HG03432 (cell line): ENCODE measurements around the gene ELAVL1.
A peak's percentile ranks its signal among the peaks of the same experiment; 100 is the strongest.
"Not testable (repeated sequence)": the region's sequence is repeated elsewhere in the genome, so short reads cannot be mapped to it uniquely, and the experiment has no call there.

ENCODE experiments used
- ATAC-seq: cut with Tn5 transposase; IDR thresholded peaks from one replicate; pipeline ENCODE4 v1.9.1; 2021; ENCODE audit warnings: mild to moderate bottlenecking, moderate library complexity; ENCODE audit not compliant: unreplicated experiment

The ELAVL1 gene

DNA sequence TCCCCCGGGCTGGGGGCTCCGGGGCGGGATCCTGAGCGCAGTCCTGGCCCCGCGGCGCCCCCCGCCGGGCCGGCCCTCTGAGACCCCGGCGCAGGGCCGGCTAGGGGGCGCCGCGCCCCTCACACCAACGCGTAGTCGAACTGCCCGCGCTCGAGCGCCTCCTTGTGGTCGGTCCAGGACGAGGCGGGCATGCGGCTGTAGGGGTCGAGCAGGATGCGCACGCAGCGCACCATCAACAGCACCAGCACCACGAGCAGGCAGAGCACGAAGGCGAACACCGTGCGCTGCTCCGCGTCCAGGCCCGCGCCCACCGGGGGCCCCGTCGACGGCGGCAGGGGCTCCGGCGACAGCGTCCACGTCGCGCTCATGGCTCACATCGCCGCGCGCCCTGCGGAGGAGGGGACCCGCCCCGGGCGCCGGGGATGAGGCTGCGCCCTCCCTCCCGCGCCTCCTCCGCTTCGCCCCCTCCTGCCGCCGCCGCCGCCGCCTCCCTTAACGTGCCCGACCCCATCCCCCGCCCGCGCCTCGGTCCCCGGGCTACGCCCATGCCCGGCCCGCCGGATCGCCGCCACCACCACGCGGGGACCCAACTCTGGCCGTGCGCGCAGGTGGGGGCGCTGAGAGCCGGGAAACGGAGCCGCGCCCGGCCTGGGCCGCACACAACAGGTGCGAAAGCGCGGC is 80.1 kb downstream of the ELAVL1 start:
- ATAC-seq, result peak; percentile 34

GRCh38 chr19:7924651-7925170 is 80.7 kb downstream of the ELAVL1 start:
- ATAC-seq, result no peak

GRCh38 chr19:7924241-7924640 is 81.2 kb downstream of the ELAVL1 start:
- no peak for ATAC-seq

- no peak for ATAC-seq
Measured at GRCh38 chr19:7923295-7924191, 81.9 kb downstream of the ELAVL1 start.

DNA sequence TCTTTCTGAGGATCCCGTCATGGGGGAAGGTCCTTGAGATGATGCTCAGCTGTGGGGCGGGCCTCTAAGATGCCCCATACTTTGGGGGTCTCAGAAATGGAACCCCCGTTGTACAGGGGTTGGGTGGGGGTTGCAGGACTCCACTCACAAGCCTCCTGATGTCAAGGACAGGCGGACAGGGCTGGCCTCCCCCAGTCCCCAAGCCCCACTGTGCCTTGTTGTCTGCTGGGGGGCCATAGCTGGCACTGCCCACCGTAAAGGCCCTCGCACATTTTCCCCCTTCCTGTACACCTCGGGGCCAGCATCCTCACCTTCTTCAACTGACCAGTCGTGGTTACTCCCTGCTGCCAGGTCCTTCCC is 82.6 kb downstream of the ELAVL1 start:
- ATAC-seq, result no peak

GRCh38 chr19:7921967-7922835 is 83.2 kb downstream of the ELAVL1 start:
- ATAC-seq, result no peak

DNA sequence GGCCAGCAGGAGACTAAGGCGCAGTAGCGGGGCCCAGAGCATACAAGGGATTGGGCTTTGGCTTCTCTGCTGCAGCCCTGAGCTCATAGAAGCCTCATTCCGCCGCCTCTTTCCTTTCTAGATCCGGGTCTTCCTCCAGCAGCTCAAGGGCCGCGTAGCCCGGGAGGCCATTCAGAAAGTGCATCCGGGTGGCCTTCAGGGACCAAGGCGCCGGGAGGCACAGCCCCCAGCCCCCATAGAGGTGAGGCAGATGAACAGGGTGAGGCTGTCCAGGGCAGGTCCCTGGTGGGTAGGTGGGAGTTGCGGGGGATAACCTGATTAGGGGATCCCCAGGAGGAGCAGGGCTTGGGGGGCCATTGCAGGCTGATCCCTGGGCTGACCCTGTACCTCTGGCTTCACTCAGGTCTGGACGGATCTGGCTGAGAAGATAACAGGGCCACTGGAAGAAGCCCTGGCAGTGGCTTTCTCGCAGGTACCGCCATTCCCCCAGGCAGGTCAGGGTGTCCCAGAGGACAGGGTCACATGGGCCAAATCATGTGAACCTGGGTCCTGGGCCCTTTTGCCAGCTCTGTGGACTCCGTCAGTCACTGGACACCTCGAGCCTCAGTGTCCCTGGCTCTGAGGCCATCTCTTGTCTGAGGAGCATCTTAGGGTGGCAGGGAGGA is 84.0 kb downstream of the ELAVL1 start:
- ATAC-seq, result no peak

GRCh38 chr19:7920519-7921301 is 84.7 kb downstream of the ELAVL1 start:
- ATAC-seq, result peak; percentile 45

- peak; percentile 64 for ATAC-seq
Measured at GRCh38 chr19:7919610-7920518, 85.6 kb downstream of the ELAVL1 start, which contains the start of gene SNAPC2. TSS of gene SNAPC2 (plus strand) at chr19:7920338. CDS start at chr19:7920367, 29 bp downstream.

- no peak for ATAC-seq
Measured at GRCh38 chr19:7918615-7919421, 86.6 kb downstream of the ELAVL1 start.

DNA sequence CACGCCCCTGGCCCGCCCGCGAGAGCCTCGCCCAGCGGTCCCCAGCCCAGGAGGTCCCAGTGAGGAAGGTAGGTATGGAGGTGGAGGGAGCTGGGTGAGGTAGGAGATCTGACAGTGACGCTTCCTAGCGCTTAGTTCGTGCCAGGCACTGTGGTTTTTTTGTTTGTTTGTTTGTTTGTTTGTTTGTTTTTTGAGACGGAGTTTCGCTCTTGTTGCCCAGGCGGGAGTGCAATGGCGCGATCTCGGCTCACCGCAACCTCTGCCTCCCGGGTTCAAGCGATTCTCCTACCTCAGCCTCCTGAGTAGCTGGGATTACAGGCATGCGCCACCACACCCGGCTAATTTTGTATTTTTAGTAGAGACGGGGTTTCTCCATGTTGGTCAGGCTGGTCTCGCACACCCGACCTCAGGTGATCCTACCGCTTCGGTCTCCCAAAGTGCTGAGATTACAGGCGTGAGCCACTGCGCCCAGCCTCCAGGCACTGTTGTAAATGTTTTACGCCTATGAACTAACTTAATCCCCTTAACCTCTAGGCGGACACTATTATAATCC is 87.3 kb downstream of the ELAVL1 start:
- ATAC-seq, result not testable (repeated sequence)

GRCh38 chr19:7917267-7918061 is 88.0 kb downstream of the ELAVL1 start:
- no peak for ATAC-seq

GRCh38 chr19:7916955-7917266 is 88.5 kb downstream of the ELAVL1 start:
- no peak for ATAC-seq

DNA sequence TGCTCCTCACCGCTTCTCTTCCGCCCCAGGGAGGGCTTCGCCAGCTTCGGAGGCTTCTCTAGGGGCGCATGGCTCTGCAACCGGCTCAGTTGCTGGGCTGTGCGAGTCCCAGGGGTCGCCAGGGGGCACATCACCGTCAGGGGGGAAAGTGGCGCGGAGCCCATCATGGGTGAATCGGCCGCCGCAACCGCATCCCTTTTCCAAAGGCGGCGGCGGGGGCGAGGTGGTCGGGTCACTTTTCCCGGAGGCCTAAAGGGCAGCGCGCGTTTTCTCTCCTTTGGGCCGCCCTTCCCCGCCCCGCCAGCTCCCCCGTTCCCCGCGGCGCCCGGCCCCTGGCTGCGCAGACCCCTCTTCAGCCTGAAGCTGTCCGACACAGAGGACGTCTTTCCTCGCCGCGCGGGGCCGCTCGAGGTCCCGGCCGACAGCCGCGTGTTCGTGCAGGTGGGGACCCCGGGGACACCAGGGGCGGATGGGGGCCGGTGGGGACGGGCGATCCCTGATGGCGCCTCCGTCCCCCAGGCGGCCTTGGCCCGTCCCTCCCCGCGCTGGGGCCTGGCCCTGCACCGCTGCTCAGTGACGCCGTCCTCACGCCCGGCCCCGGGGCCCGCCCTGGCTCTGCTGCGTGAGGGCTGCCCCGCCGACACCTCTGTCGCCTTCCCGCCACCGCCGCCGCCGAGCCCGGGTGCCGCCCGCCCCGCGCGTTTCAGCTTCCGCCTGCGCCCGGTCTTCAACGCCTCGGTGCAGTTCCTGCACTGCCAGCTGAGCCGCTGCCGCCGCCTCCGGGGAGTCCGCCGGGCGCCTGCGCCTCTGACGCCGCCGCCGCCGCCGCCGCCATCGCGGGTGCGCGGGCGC is 89.1 kb downstream of the ELAVL1 start:
- ATAC-seq, result no peak

DNA sequence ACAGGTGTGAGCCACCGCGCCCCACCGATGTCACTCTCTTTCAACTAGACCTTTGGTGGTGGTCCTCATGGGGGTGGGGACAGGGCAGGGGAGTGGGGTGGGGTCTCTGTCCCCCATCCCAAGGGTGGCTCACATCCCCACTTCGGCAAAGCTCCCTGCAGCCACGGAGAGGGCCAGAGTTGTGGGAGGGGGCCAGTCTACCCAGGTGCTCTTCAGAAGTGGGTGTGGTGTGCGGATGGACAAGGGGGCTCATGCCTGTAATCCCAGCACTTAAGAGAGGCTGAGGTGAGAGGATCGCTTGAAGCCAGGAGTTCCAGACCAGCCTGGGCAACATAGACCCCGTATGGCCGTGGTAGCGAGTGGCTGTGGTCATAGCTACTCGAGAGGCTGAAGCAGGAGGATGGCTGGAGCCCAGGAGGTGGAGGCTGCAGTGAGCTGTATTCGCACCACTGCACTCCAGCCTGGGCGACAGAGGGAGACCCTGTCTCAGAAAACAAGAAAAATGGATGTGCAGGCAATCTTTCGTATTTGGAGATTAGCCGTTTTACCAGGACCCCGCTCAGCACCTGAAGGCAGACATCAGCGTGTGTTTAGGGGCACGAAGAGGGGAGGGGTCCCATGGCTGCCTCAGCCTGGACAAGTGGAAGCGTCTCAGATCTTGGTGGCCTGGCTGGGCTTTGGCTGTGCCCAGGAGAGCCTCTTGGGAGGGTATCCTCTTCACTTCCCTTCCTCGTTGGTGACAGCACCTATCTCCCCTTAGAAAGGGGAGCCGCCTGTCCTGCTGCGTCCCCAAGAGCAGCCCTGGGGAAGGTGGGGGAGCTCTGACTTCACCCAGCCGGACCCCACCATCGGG is 90.0 kb downstream of the ELAVL1 start:
- ATAC-seq, result no peak
